K562 (cell line): ENCODE results near the gene GCNA. TPM values are rescaled to one million over a fixed set of nuclear protein-coding genes. Genes with fewer than 3 reads are reported as not detected.
A peak's percentile ranks its signal among the peaks of the same experiment; 100 is the strongest.

Source experiments
- ATAC-seq: fragments of 200-7000 bp; cut with Tn5 transposase; 3 replicates; pipeline ENCODE4 v1.9.1; 2020; ENCODE audit warnings: moderate library complexity
- BruUV-seq: library from RNA; stranded (reverse); fragments of 400-500 nt; replicated peaks from 2 replicates; lab custom pipeline; 2021; lab: Mats Ljungman, UMichigan
- CTCF ChIA-PET: fragments of 300-600 bp; formaldehyde crosslinking; extraction: SDS; loops from one replicate; lab custom pipeline; 2021; ENCODE audit warnings: low intra/inter-chr PET ratio; lab: Yijun Ruan, JAX
- POLR2A ChIA-PET: fragments of 300-600, 350-650 bp; sonication (Branson Sonifier 250); formaldehyde crosslinking; extraction: SDS; loops from one replicate; lab custom pipeline; 2021; ENCODE audit warnings: antibody characterized with exemption, inconsistent platforms; lab: Yijun Ruan, JAX
- DNase-seq, 4 experiments: peaks; one replicate each; pipeline versions ENCODE4 v3.0.0 to v3.0.0-alpha.2; 2011 to 2018; ENCODE audit warnings: low spot score in 3 of 4, mixed read lengths in 3 of 4; ENCODE audit errors: extremely low read depth in 1 of 4
- FAIRE-seq: peaks from 2 replicates; lab custom pipeline; 2011; peaks lifted over from hg19 to GRCh38; lab: Jason Lieb, UNC
- H2AFZ ChIP-seq: 2 replicates; pipeline ENCODE4 v1.6.0; 2011; ENCODE audit warnings: low read depth, low read length, control low read depth, inconsistent platforms
- H3K27ac ChIP-seq: fragments of 200-600 bp; 3 replicates; pipeline ENCODE4 v1.8.0; 2011; ENCODE audit warnings: low read depth, mild to moderate bottlenecking, control low read depth, inconsistent platforms, low read length, moderate library complexity, mixed read lengths; ENCODE audit errors: extremely low read depth
- H3K27me3 ChIP-seq, 2 experiments: fragments of 300-600 bp in 1 of 2; 2 replicates in 1 of 2; 3 replicates in 1 of 2; pipeline versions ENCODE4 v1.6.0 to v1.8.0; 2011; ENCODE audit warnings: inconsistent platforms in 2 of 2, low read length in 2 of 2, mild to moderate bottlenecking in 1 of 2, mixed read lengths in 1 of 2, moderate library complexity in 1 of 2; ENCODE audit not compliant: control insufficient read depth in 2 of 2, insufficient read depth in 2 of 2
- H3K36me3 ChIP-seq: fragments of 300-600 bp; 3 replicates; pipeline ENCODE4 v1.8.0; 2011; ENCODE audit warnings: mild to moderate bottlenecking, low read length, inconsistent platforms; ENCODE audit not compliant: control insufficient read depth, insufficient read depth
- H3K4me1 ChIP-seq, 2 experiments: fragments of 200-600 bp in 1 of 2; replicated peaks in 1 of 2; 2 replicates in 1 of 2; 3 replicates in 1 of 2; pipeline versions ENCODE4 v1.5.1 to v1.8.0; 2011; ENCODE audit warnings: inconsistent platforms in 2 of 2, low read length in 2 of 2, mild to moderate bottlenecking in 1 of 2, mixed read lengths in 1 of 2, moderate library complexity in 1 of 2; ENCODE audit not compliant: control insufficient read depth in 2 of 2, insufficient read depth in 2 of 2
- H3K4me2 ChIP-seq: 2 replicates; pipeline ENCODE4 v1.6.1; 2011; ENCODE audit warnings: low read length, control low read depth, inconsistent platforms, mixed read lengths; ENCODE audit not compliant: insufficient read depth
- H3K4me3 ChIP-seq: fragments of 200-600 bp; sonication (generic), shearing (Covaris generic); 2 replicates; pipeline ENCODE4 v1.5.1; 2016; ENCODE audit warnings: control low read depth, inconsistent platforms
- H3K79me2 ChIP-seq: fragments of 200-600 bp; 3 replicates; pipeline ENCODE4 v1.8.0; 2011; ENCODE audit warnings: low read length, inconsistent platforms; ENCODE audit not compliant: control insufficient read depth, insufficient read depth
- H3K9ac ChIP-seq, 2 experiments: 2 replicates each; pipeline versions ENCODE4 v1.6.0 to v1.6.1; 2011; ENCODE audit warnings: low read depth in 2 of 2, low read length in 2 of 2, control low read depth in 1 of 2, inconsistent platforms in 1 of 2, mild to moderate bottlenecking in 1 of 2, mixed read lengths in 1 of 2; ENCODE audit not compliant: insufficient read depth in 1 of 2
- H3K9me1 ChIP-seq: one replicate; pipeline ENCODE4 v1.6.0; 2011; ENCODE audit warnings: inconsistent platforms, mild to moderate bottlenecking, low read length, moderate library complexity; ENCODE audit not compliant: control insufficient read depth, insufficient read depth
- H3K9me3 ChIP-seq: replicated peaks from 2 replicates; pipeline ENCODE4 v1.5.1; 2011; ENCODE audit warnings: low read depth, low read length, inconsistent platforms; ENCODE audit not compliant: control insufficient read depth, insufficient read depth
- H4K20me1 ChIP-seq: replicated peaks from 2 replicates; pipeline ENCODE4 v1.6.1; 2011; ENCODE audit warnings: low read length, inconsistent platforms, mixed read lengths; ENCODE audit not compliant: control insufficient read depth, insufficient read depth
- ELF1 ChIP-seq: fragments of 200-800 bp; sonication (Bioruptor generic); IDR thresholded peaks from 2 replicates; pipeline ENCODE4 v1.6.1; 2016; ENCODE audit warnings: missing genetic modification characterization, missing compliant biosample characterization
- ERF ChIP-seq: fragments of 450-650 bp; formaldehyde crosslinking; IDR thresholded peaks from 2 replicates; pipeline ENCODE4 v1.4.0; 2020; ENCODE audit warnings: mild to moderate bottlenecking, mixed read lengths
- FOXM1 ChIP-seq, 2 experiments: fragments of 450-650 bp in 1 of 2; sonication (generic) in 1 of 2; formaldehyde crosslinking in 1 of 2; IDR thresholded peaks; 2 replicates each; pipeline versions ENCODE4 v1.6.1 to v1.9.0; 2017 to 2022; ENCODE audit warnings: low read depth in 2 of 2, mild to moderate bottlenecking in 2 of 2, missing genetic modification reagents in 1 of 2, moderate library complexity in 1 of 2
- GATA2 ChIP-seq: sonication (generic); formaldehyde crosslinking; IDR thresholded peaks from 2 replicates; pipeline ENCODE4 v1.4.0; 2020; ENCODE audit warnings: mild to moderate bottlenecking, missing genetic modification reagents
- HMG20B ChIP-seq: fragments of 250-450 bp; sonication (Bioruptor Pico); IDR thresholded peaks from 2 replicates; pipeline ENCODE4 v1.5.0; 2021; ENCODE audit warnings: mild to moderate bottlenecking
- HMGXB4 ChIP-seq: sonication (generic); formaldehyde crosslinking; IDR thresholded peaks from 2 replicates; pipeline ENCODE4 v1.8.1; 2023; ENCODE audit warnings: mild to moderate bottlenecking, missing genetic modification reagents
- KLF10 ChIP-seq: fragments of 250-450 bp; sonication (Bioruptor Pico); IDR thresholded peaks from 2 replicates; pipeline ENCODE4 v1.6.1; 2021; ENCODE audit warnings: matching md5 sums
- NR2C2 ChIP-seq, 2 experiments: fragments of 200-800 bp in 1 of 2; sonication (Bioruptor generic) in 1 of 2; sonication (generic) in 1 of 2; formaldehyde crosslinking in 1 of 2; IDR thresholded peaks; 2 replicates each; pipeline versions ENCODE4 v1.6.1 to v1.8.0; 2016 to 2022; ENCODE audit warnings: mild to moderate bottlenecking in 1 of 2, missing compliant biosample characterization in 1 of 2, missing genetic modification characterization in 1 of 2, missing genetic modification reagents in 1 of 2
- NRF1 ChIP-seq, 2 experiments: fragments of 450-650 bp; IDR thresholded peaks in 1 of 2; conservative IDR thresholded peaks in 1 of 2; 2 replicates each; pipeline ENCODE4 v1.6.1; 2014; ENCODE audit warnings: mild to moderate bottlenecking in 2 of 2
- RBM22 ChIP-seq: fragments of 200-400 bp; formaldehyde crosslinking; IDR thresholded peaks from 2 replicates; pipeline ENCODE4 v1.6.1; 2018; ENCODE audit warnings: low read length, low read depth; ENCODE audit not compliant: poor library complexity, severe bottlenecking
- THAP7 ChIP-seq: fragments of 250-450 bp; sonication (Bioruptor Pico); IDR thresholded peaks from 2 replicates; pipeline ENCODE4 v1.5.0; 2021
- ZC3H8 ChIP-seq: fragments of 450-650 bp; IDR thresholded peaks from 2 replicates; pipeline ENCODE4 v1.6.1; 2017
- ZFP30 ChIP-seq: fragments of 250-450 bp; sonication (Bioruptor Pico); IDR thresholded peaks from 2 replicates; pipeline ENCODE4 v1.8.0; 2022; ENCODE audit warnings: moderate library complexity, mild to moderate bottlenecking, inconsistent platforms, borderline replicate concordance
- ZMIZ1 ChIP-seq, 2 experiments: fragments of 150-350 bp in 1 of 2; IDR thresholded peaks; 2 replicates each; pipeline ENCODE4 v1.6.1; 2012 to 2016; ENCODE audit warnings: low read depth in 2 of 2, low read length in 2 of 2, mild to moderate bottlenecking in 1 of 2, moderate library complexity in 1 of 2
- ZNF143 ChIP-seq: sonication (generic); formaldehyde crosslinking; IDR thresholded peaks from 2 replicates; pipeline ENCODE4 v1.9.0; 2022; ENCODE audit warnings: mild to moderate bottlenecking, missing genetic modification reagents
- WGBS: fragments of 100-300 bp; shearing (Covaris generic); methylation state at CpG from one replicate; pipeline ENCODE4 v1.1.6; 2016; ENCODE audit warnings: low coverage, mixed read lengths; ENCODE audit not compliant: insufficient coverage; ENCODE audit errors: missing lambda C conversion rate; 5-methylcytosine and 5-hydroxymethylcytosine counted together
- in situ Hi-C: fragments of 300-500 bp; cut with MboI; formaldehyde crosslinking; loops from 4 replicates; pipeline ENCODE4 v1.15.0; 2018; ENCODE audit warnings: inconsistent platforms, mixed read lengths
- intact Hi-C: fragments of 100-400 bp; cut with micrococcal nuclease; formaldehyde crosslinking; loops from 2 replicates; pipeline ENCODE4 v1.14.2; 2022
- polyA plus RNA-seq, 8 experiments: library from polyadenylated mRNA; depleted of rRNA in 4 of 8; stranded (reverse) in 5 of 8; unstranded in 3 of 8; fragments of >200 nt; fragmentation: Nextera tagmentation in 2 of 8; fragmentation: Illumina TruSeq in 1 of 8; extraction: Ambion mirVana in 2 of 8; extraction: Trizol in 1 of 8; gene quantifications; 2 replicates each; pipeline versions ENCODE4 v1.2.1 to v1.2.3, GENCODE V29; 2011 to 2014; ENCODE audit warnings: inconsistent platforms in 1 of 8, missing spikeins in 1 of 8
- total RNA-seq, 7 experiments: library from RNA; depleted of rRNA in 6 of 7; stranded (reverse); fragments of >200 nt in 6 of 7; fragmentation: Illumina TruSeq in 2 of 7; extraction: Trizol in 2 of 7; gene quantifications; 2 replicates each; pipeline versions ENCODE4 v1.2.1 to v1.2.3, GENCODE V29; 2011 to 2021; ENCODE audit warnings: low replicate concordance in 1 of 7

The GCNA gene
- total and polyA plus RNA-seq, 9 of the 15 experiments (the other 6 are each of a cell fraction or from before 2014, with no cell fraction given), result 0.27 to 1.5 (median 0.86) TPM

- H4K20me1 ChIP-seq, result peaks cover 25% of the 10 kb centered on the region; the same call in 1 of the 2 replicates
- no peak overlapping the region for H3K9ac ChIP-seq
- TF ChIP-seq ELF1 (no peak), HMG20B (CRISPR knock-in tag) (no peak), ZMIZ1 (IDR thresholded peaks at IDR 0.05; ENCODE audit: low read depth in 2 of 2, low read length in 2 of 2) (no peak), NR2C2 (CRISPR knock-in tag; IDR thresholded peaks at IDR 0.05) (no peak), NR2C2 (tag; IDR thresholded peaks at IDR 0.05) (no peak), GATA2 (CRISPR knock-in tag) (no peak), ZNF143 (no peak), THAP7 (no peak), FOXM1 (IDR thresholded peaks at IDR 0.05; ENCODE audit: low read depth) (no peak), FOXM1 (CRISPR knock-in tag; IDR thresholded peaks at IDR 0.05; ENCODE audit: low read depth) (no peak), NRF1 (conservative IDR thresholded peaks at IDR 0.05 in 1 of 2, IDR thresholded peaks at IDR 0.05 in 1 of 2) (no peak), ZC3H8 (no peak), KLF10 (CRISPR knock-in tag) (no peak), RBM22 (no peak), HMGXB4 (CRISPR knock-in tag) (no peak), ZFP30 (CRISPR knock-in tag) (no peak), ERF (CRISPR knock-in tag) (no peak)
- TF ChIP-seq, all 486 proteins: peak for 0
- DNase-seq (peak in 2 of 4 experiments; percentile 15 to 24), FAIRE-seq (no peak), ATAC-seq (no peak)
- WGBS, result 92% methylated on average over 7 of the region's 7 CpGs
- peaks cover 3% of the 10 kb centered on the region for H3K9me1 ChIP-seq
- H3K4me2 ChIP-seq, result no peak overlapping the region
- H3K27me3 ChIP-seq, result no peaks in the 10 kb centered on the region
- no TSS peak for BruUV-seq
- ChIA-PET POLR2A (interaction anchor here (4.9 kb wide), 1 partner anchor 11 kb away, joined by 52 read pairs; the partner anchor contains the start of gene OGT), CTCF (no interaction called here)
- no peak overlapping the region for H3K27ac ChIP-seq
- in situ Hi-C loops (no loop called here), intact Hi-C loops (no loop called here)
- H3K9me3 ChIP-seq, result no peaks in the 10 kb centered on the region
- H3K36me3 ChIP-seq, result peaks cover 96% of the 10 kb centered on the region
- peaks cover 80% of the 10 kb centered on the region for H3K79me2 ChIP-seq
- H2AFZ ChIP-seq, result no peak overlapping the region
- H3K4me3 ChIP-seq, result no peak overlapping the region
- peaks cover 3 to 13% of the 10 kb centered on the region in 2 experiments; a peak in 3 of 5 replicates for H3K4me1 ChIP-seq
Measured at GRCh38 chrX:71545364-71545763, 32.9 kb upstream of the GCNA start.
